GM11168 (cell line): ENCODE measurements around the gene EZR.

ENCODE experiments used
- in situ Hi-C: fragments of 300-500 bp; cut with MboI; formaldehyde crosslinking; loops from one replicate; pipeline ENCODE4 v1.12.0; 2022; ENCODE audit warnings: low sequenced_read_pairs; ENCODE audit not compliant: unreplicated experiment

EZR gene

GRCh38 chr6:158780988-158781691 is 38.0 kb downstream of the EZR start:
- in situ Hi-C loops = no loop called here

- in situ Hi-C loops = no loop called here
Measured at GRCh38 chr6:158780246-158780884, 38.8 kb downstream of the EZR start.

GRCh38 chr6:158778005-158778527 is 41.1 kb downstream of the EZR start:
- in situ Hi-C loops = no loop called here

- in situ Hi-C loops = no loop called here
Measured at GRCh38 chr6:158777510-158777909, 41.7 kb downstream of the EZR start.

GRCh38 chr6:158776737-158777136 is 42.4 kb downstream of the EZR start:
- in situ Hi-C loops = no loop called here

- in situ Hi-C loops = no loop called here
Measured at GRCh38 chr6:158775832-158776231, 43.3 kb downstream of the EZR start.

- in situ Hi-C loops = no loop called here
Measured at GRCh38 chr6:158774717-158775449, 44.3 kb downstream of the EZR start.

GRCh38 chr6:158773581-158774449 is 45.4 kb downstream of the EZR start:
- in situ Hi-C loops = no loop called here

- in situ Hi-C loops = no loop called here
Measured at GRCh38 chr6:158772851-158773371, 46.3 kb downstream of the EZR start.

- in situ Hi-C loops = no loop called here
Measured at GRCh38 chr6:158772172-158772571, 47.0 kb downstream of the EZR start.

- in situ Hi-C loops = no loop called here
Measured at GRCh38 chr6:158771399-158772152, 47.6 kb downstream of the EZR start.

GRCh38 chr6:158770533-158771330 is 48.4 kb downstream of the EZR start:
- in situ Hi-C loops = no loop called here

- in situ Hi-C loops = loop anchor here (10.0 kb wide), 1 partner anchor 1415 kb away; no protein-coding TSS in a partner anchor
Measured at GRCh38 chr6:158769771-158770432, 49.3 kb downstream of the EZR start.

- in situ Hi-C loops = loop anchor here (10.0 kb wide), 1 partner anchor 1415 kb away; no protein-coding TSS in a partner anchor
Measured at GRCh38 chr6:158769234-158769770, 49.9 kb downstream of the EZR start.

- in situ Hi-C loops = loop anchor here (10.0 kb wide), 1 partner anchor 1414 kb away; no protein-coding TSS in a partner anchor
Measured at GRCh38 chr6:158768436-158768835, 50.7 kb downstream of the EZR start.

GRCh38 chr6:158767709-158768108 is 51.5 kb downstream of the EZR start:
- in situ Hi-C loops = loop anchor here (10.0 kb wide), 1 partner anchor 1413 kb away; no protein-coding TSS in a partner anchor
